K562 (cell line): ENCODE results near the gene TUBD1. TPM values are rescaled to one million over a fixed set of nuclear protein-coding genes. Genes with fewer than 3 reads are reported as not detected.

ENCODE experiments used
- BRCA1 ChIP-seq, 2 experiments: fragments of 450-650 bp in 1 of 2; sonication (generic) in 1 of 2; formaldehyde crosslinking in 1 of 2; IDR thresholded peaks; 2 replicates each; pipeline versions ENCODE4 v1.5.0 to v1.6.1; 2017 to 2020; ENCODE audit warnings: mild to moderate bottlenecking in 1 of 2, missing genetic modification reagents in 1 of 2
- CAMTA2 ChIP-seq: fragments of 250-450 bp; sonication (Bioruptor Pico); conservative IDR thresholded peaks from 2 replicates; pipeline ENCODE4 v1.5.1; 2022
- FOXA3 ChIP-seq, 2 experiments: fragments of 450-650 bp in 1 of 2; sonication (generic) in 1 of 2; formaldehyde crosslinking; IDR thresholded peaks in 1 of 2; conservative IDR thresholded peaks in 1 of 2; 2 replicates each; pipeline versions ENCODE4 v1.4.0 to v1.8.0; 2020 to 2022; ENCODE audit warnings: mild to moderate bottlenecking in 2 of 2, missing genetic modification reagents in 1 of 2
- HLTF ChIP-seq: fragments of 450-650 bp; IDR thresholded peaks from 2 replicates; pipeline ENCODE4 v1.6.1; 2016
- HNRNPUL1 ChIP-seq: fragments of 200-400 bp; formaldehyde crosslinking; IDR thresholded peaks from 2 replicates; pipeline ENCODE4 v1.6.1; 2017; ENCODE audit warnings: low read length
- MAFF ChIP-seq: IDR thresholded peaks from 2 replicates; pipeline ENCODE4 v1.6.1; 2012; ENCODE audit warnings: low read length, improper control_type of control experiment
- MLLT1 ChIP-seq, 2 experiments: fragments of 450-650 bp; IDR thresholded peaks; 2 replicates each; pipeline ENCODE4 v1.6.1; 2016
- NFATC3 ChIP-seq: fragments of 450-650 bp; IDR thresholded peaks from 2 replicates; pipeline ENCODE4 v1.6.1; 2017; ENCODE audit warnings: mild to moderate bottlenecking
- NR2C1 ChIP-seq, 2 experiments: fragments of 450-650 bp; IDR thresholded peaks; 2 replicates each; pipeline ENCODE4 v1.6.1; 2017; ENCODE audit warnings: mild to moderate bottlenecking in 2 of 2, antibody characterized with exemption in 1 of 2, inconsistent platforms in 1 of 2, missing compliant biosample characterization in 1 of 2, missing genetic modification characterization in 1 of 2
- RFX5 ChIP-seq: IDR thresholded peaks from 2 replicates; pipeline ENCODE4 v1.6.1; 2011; ENCODE audit warnings: low read depth, mild to moderate bottlenecking, improper control_type of control experiment, low read length
- SP2 ChIP-seq: IDR thresholded peaks from 2 replicates; pipeline ENCODE4 v1.6.1; 2011; ENCODE audit warnings: mild to moderate bottlenecking, low read depth, low read length, moderate library complexity; ENCODE audit not compliant: poor library complexity, severe bottlenecking; ENCODE audit errors: extremely low read depth
- TAL1 ChIP-seq: fragments of 450-650 bp; IDR thresholded peaks from 2 replicates; pipeline ENCODE4 v1.6.1; 2016; ENCODE audit warnings: mild to moderate bottlenecking
- TBL1XR1 ChIP-seq, 2 experiments: IDR thresholded peaks; 2 replicates each; pipeline ENCODE4 v1.6.1; 2012; ENCODE audit warnings: improper control_type of control experiment in 2 of 2, low read length in 2 of 2, mild to moderate bottlenecking in 1 of 2
- TRIM24 ChIP-seq, 2 experiments: fragments of 450-650 bp; IDR thresholded peaks; 2 replicates each; pipeline ENCODE4 v1.6.1; 2016
- TSC22D4 ChIP-seq: fragments of 450-650 bp; IDR thresholded peaks from 2 replicates; pipeline ENCODE4 v1.6.1; 2016; ENCODE audit warnings: missing genetic modification characterization, missing biosample characterization, control low read depth
- XRCC5 ChIP-seq: fragments of 200-400 bp; formaldehyde crosslinking; IDR thresholded peaks from 2 replicates; pipeline ENCODE4 v1.6.1; 2017; ENCODE audit warnings: low read depth, mild to moderate bottlenecking, low read length
- ZNF41 ChIP-seq: fragments of 250-450 bp; sonication (Bioruptor Pico); conservative IDR thresholded peaks from 2 replicates; pipeline ENCODE4 v1.4.0; 2020; ENCODE audit warnings: mild to moderate bottlenecking
- ZNF639 ChIP-seq, 2 experiments: fragments of 200-800 bp in 1 of 2; sonication (Bioruptor generic) in 1 of 2; sonication (generic) in 1 of 2; formaldehyde crosslinking in 1 of 2; IDR thresholded peaks in 1 of 2; conservative IDR thresholded peaks in 1 of 2; 2 replicates each; pipeline versions ENCODE4 v1.5.0 to v1.6.1; 2016 to 2020; ENCODE audit warnings: missing compliant biosample characterization in 1 of 2, missing genetic modification characterization in 1 of 2, missing genetic modification reagents in 1 of 2
- polyA plus RNA-seq, 8 experiments: library from polyadenylated mRNA; depleted of rRNA in 4 of 8; stranded (reverse) in 5 of 8; unstranded in 3 of 8; fragments of >200 nt; fragmentation: Nextera tagmentation in 2 of 8; fragmentation: Illumina TruSeq in 1 of 8; extraction: Ambion mirVana in 2 of 8; extraction: Trizol in 1 of 8; gene quantifications; 2 replicates each; pipeline versions ENCODE4 v1.2.1 to v1.2.3, GENCODE V29; 2011 to 2014; ENCODE audit warnings: inconsistent platforms in 1 of 8, missing spikeins in 1 of 8
- total RNA-seq, 7 experiments: library from RNA; depleted of rRNA in 6 of 7; stranded (reverse); fragments of >200 nt in 6 of 7; fragmentation: Illumina TruSeq in 2 of 7; extraction: Trizol in 2 of 7; gene quantifications; 2 replicates each; pipeline versions ENCODE4 v1.2.1 to v1.2.3, GENCODE V29; 2011 to 2021; ENCODE audit warnings: low replicate concordance in 1 of 7
- TF ChIP-seq, protein P1 (sequence below): fragments of 250-450 bp; sonication (Bioruptor Pico); IDR thresholded peaks from 2 replicates; pipeline ENCODE4 v1.5.0; 2021; ENCODE audit warnings: mild to moderate bottlenecking, borderline replicate concordance
- TF ChIP-seq, protein P2 (sequence below): fragments of 450-650 bp; conservative IDR thresholded peaks from 2 replicates; pipeline ENCODE4 v1.6.1; 2016; ENCODE audit warnings: missing genetic modification characterization, low read depth, mild to moderate bottlenecking, control low read depth, missing compliant biosample characterization

The TUBD1 gene
- total and polyA plus RNA-seq, 9 of the 15 experiments (the other 6 are each of a cell fraction or from before 2014, with no cell fraction given), result 10.8 to 35.3 (median 17.9) TPM

GRCh38 chr17:59892924-59893675 is at the start of gene TUBD1, which contains the start of gene RPS6KB1 (continued):
- TF ChIP-seq, protein P1, sequence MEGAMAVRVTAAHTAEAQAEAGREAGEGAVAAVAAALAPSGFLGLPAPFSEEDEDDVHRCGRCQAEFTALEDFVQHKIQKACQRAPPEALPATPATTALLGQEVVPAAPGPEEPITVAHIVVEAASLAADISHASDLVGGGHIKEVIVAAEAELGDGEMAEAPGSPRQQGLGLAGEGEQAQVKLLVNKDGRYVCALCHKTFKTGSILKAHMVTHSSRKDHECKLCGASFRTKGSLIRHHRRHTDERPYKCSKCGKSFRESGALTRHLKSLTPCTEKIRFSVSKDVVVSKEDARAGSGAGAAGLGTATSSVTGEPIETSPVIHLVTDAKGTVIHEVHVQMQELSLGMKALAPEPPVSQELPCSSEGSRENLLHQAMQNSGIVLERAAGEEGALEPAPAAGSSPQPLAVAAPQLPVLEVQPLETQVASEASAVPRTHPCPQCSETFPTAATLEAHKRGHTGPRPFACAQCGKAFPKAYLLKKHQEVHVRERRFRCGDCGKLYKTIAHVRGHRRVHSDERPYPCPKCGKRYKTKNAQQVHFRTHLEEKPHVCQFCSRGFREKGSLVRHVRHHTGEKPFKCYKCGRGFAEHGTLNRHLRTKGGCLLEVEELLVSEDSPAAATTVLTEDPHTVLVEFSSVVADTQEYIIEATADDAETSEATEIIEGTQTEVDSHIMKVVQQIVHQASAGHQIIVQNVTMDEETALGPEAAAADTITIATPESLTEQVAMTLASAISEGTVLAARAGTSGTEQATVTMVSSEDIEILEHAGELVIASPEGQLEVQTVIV (CRISPR knock-in tag), result no peak
- TF ChIP-seq BRCA1 (IDR thresholded peaks at IDR 0.05) (no peak), BRCA1 (CRISPR knock-in tag; IDR thresholded peaks at IDR 0.05) (no peak), NFATC3 (no peak), TSC22D4 (no peak), RFX5 (no peak), TBL1XR1 (IDR thresholded peaks at IDR 0.05; ENCODE audit: low read length in 2 of 2) (no peak), NR2C1 (IDR thresholded peaks at IDR 0.05) (peak; percentile 74), NR2C1 (tag; IDR thresholded peaks at IDR 0.05) (peak; percentile 84), HLTF (no peak), MAFF (no peak), HNRNPUL1 (no peak), XRCC5 (0 out of 2 replicates have a peak, but pooled peaks have one; percentile 59), ZNF41 (CRISPR knock-in tag) (no peak), CAMTA2 (no peak), MLLT1 (IDR thresholded peaks at IDR 0.05) (peak in 1 of 2 experiments; percentile 56; a peak in 1 of 4 replicates), TAL1 (no peak), SP2 (no peak), FOXA3 (CRISPR knock-in tag; conservative IDR thresholded peaks at IDR 0.05 in 1 of 2, IDR thresholded peaks at IDR 0.05 in 1 of 2) (0 out of 4 replicates have a peak, but pooled peaks of 1 of the 2 experiments have one; percentile 72), ZNF639 (CRISPR knock-in tag; conservative IDR thresholded peaks at IDR 0.05 in 1 of 2, IDR thresholded peaks at IDR 0.05 in 1 of 2) (no peak), TRIM24 (IDR thresholded peaks at IDR 0.05) (no peak)
- TF ChIP-seq, protein P2, sequence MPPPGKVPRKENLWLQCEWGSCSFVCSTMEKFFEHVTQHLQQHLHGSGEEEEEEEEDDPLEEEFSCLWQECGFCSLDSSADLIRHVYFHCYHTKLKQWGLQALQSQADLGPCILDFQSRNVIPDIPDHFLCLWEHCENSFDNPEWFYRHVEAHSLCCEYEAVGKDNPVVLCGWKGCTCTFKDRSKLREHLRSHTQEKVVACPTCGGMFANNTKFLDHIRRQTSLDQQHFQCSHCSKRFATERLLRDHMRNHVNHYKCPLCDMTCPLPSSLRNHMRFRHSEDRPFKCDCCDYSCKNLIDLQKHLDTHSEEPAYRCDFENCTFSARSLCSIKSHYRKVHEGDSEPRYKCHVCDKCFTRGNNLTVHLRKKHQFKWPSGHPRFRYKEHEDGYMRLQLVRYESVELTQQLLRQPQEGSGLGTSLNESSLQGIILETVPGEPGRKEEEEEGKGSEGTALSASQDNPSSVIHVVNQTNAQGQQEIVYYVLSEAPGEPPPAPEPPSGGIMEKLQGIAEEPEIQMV, result no peak
